ENCODE data around the gene CCIN.

DNA sequence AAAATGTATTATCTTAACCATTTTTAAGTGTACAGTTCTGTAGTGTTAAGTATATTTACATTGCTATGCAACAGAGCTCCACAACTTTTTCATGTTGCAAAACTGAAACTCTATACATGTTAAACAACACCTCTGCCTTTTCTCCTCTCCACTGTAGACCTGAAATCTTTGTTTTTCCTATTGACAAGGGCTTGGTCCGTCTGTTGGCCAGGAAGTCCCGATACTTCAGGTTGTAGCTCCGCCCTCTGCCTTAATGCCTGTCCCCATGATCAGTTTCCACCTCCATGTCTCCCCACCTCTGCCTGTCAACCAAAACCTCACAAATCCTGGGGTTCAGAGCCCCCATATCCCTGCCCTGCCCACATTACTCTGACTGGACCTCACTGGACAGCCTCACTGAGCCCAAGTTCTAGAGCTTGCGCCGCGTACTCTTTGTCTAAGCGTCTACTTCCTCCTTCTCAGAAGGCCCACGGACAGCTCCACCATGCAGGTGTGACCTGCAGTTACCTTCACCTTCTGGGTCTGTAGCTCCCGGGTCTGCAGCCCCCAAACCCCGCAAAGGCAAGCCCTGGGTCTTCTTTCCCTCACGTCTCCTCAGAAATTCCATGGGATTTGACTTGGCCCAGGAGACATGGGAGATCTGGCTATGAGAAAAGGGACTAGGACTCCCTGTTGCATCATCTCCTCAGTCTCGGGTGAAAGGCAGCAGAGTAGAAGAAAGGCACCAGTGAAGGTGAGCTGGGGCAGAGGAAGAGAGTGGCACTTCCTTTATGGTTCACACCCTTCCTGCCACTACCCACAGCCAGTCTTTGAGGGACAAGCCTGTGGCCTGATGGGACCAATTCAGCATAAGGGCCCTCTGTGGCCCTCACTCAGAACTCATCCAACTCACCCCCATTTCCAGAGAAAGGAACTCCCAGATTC lies 24.6 kb upstream of the CCIN start:
- TF ChIP-seq POLR2A (IDR thresholded peaks at IDR 0.05; ENCODE audit: low read depth, low read length) = no peak
- TF ChIP-seq POLR2AphosphoS5 (IDR thresholded peaks at IDR 0.05; ENCODE audit: low read depth, low read length) = no peak
- TF ChIP-seq TAF1 (IDR thresholded peaks at IDR 0.05; ENCODE audit: borderline replicate concordance, low read depth, low read length) = no peak

Data from GM12892 (cell line).